Trophoblast cell (in vitro differentiated cells and primary cell): ENCODE data around the gene CDC42SE2.

Experiments
- DNase-seq, 2 donors: peaks; one replicate each; pipeline ENCODE4 v3.0.0-alpha.2; 2016
- H2AFZ ChIP-seq: 2 replicates; pipeline ENCODE4 v1.6.1; 2013; ENCODE audit warnings: low read length, moderate library complexity, mild to moderate bottlenecking; ENCODE audit not compliant: insufficient read depth, poor library complexity
- H2AK5ac ChIP-seq: 2 replicates; pipeline ENCODE4 v1.6.1; 2013; ENCODE audit warnings: mild to moderate bottlenecking, low read length
- H2BK120ac ChIP-seq: 2 replicates; pipeline ENCODE4 v1.6.1; 2013; ENCODE audit warnings: low read length, mild to moderate bottlenecking, moderate library complexity; ENCODE audit not compliant: insufficient read depth, poor library complexity
- H2BK12ac ChIP-seq: 2 replicates; pipeline ENCODE4 v1.6.1; 2013; ENCODE audit warnings: mild to moderate bottlenecking, low read length, moderate library complexity
- H2BK5ac ChIP-seq: 2 replicates; pipeline ENCODE4 v1.6.1; 2013; ENCODE audit warnings: low read length, low read depth, moderate library complexity, mild to moderate bottlenecking; ENCODE audit not compliant: poor library complexity
- H3K14ac ChIP-seq: 2 replicates; pipeline ENCODE4 v1.6.1; 2013; ENCODE audit warnings: mild to moderate bottlenecking, low read length
- H3K18ac ChIP-seq: 2 replicates; pipeline ENCODE4 v1.6.1; 2013; ENCODE audit warnings: mild to moderate bottlenecking, low read length
- H3K23ac ChIP-seq: 2 replicates; pipeline ENCODE4 v1.6.1; 2013; ENCODE audit warnings: low read length
- H3K27ac ChIP-seq: 2 replicates; pipeline ENCODE4 v1.5.1; 2013; ENCODE audit warnings: low read depth, mild to moderate bottlenecking, inconsistent platforms, low read length, moderate library complexity
- H3K27me3 ChIP-seq: 2 replicates; pipeline ENCODE4 v1.6.1; 2013; ENCODE audit warnings: inconsistent platforms, mild to moderate bottlenecking, low read length, moderate library complexity; ENCODE audit not compliant: insufficient read depth
- H3K36me3 ChIP-seq, 2 experiments: 1 replicate in 1 of 2; 2 replicates in 1 of 2; pipeline ENCODE4 v1.6.1; 2013; ENCODE audit warnings: low read length in 2 of 2, mild to moderate bottlenecking in 2 of 2, moderate library complexity in 1 of 2; ENCODE audit not compliant: insufficient read depth in 2 of 2, control insufficient read depth in 1 of 2
- H3K4ac ChIP-seq: 2 replicates; pipeline ENCODE4 v1.6.1; 2013; ENCODE audit warnings: low read depth, mild to moderate bottlenecking, low read length, moderate library complexity
- H3K4me1 ChIP-seq, 2 experiments: 1 replicate in 1 of 2; 2 replicates in 1 of 2; pipeline ENCODE4 v1.6.1; 2013; ENCODE audit warnings: low read length in 2 of 2, mild to moderate bottlenecking in 2 of 2, moderate library complexity in 1 of 2; ENCODE audit not compliant: insufficient read depth in 2 of 2, control insufficient read depth in 1 of 2
- H3K4me2 ChIP-seq: 2 replicates; pipeline ENCODE4 v1.6.1; 2013; ENCODE audit warnings: inconsistent platforms, mild to moderate bottlenecking, low read length, moderate library complexity
- H3K4me3 ChIP-seq: 2 replicates; pipeline ENCODE4 v1.5.1; 2013; ENCODE audit warnings: mild to moderate bottlenecking, low read depth, low read length, inconsistent platforms
- H3K79me1 ChIP-seq: one replicate; pipeline ENCODE4 v1.6.1; 2013; ENCODE audit warnings: low read length
- H3K79me2 ChIP-seq: 2 replicates; pipeline ENCODE4 v1.6.1; 2013; ENCODE audit warnings: low read length, mild to moderate bottlenecking; ENCODE audit not compliant: control insufficient read depth, insufficient read depth, poor library complexity
- H3K9ac ChIP-seq: 2 replicates; pipeline ENCODE4 v1.6.1; 2013; ENCODE audit warnings: mild to moderate bottlenecking, low read length
- H3K9me3 ChIP-seq: 2 replicates; pipeline ENCODE4 v1.6.1; 2013; ENCODE audit warnings: low read depth, mild to moderate bottlenecking, control low read depth, inconsistent platforms, low read length; ENCODE audit not compliant: insufficient read depth
- H4K12ac ChIP-seq: 2 replicates; pipeline ENCODE4 v1.6.1; 2013; ENCODE audit warnings: low read depth, mild to moderate bottlenecking, low read length, moderate library complexity
- H4K8ac ChIP-seq: 2 replicates; pipeline ENCODE4 v1.6.1; 2013; ENCODE audit warnings: low read depth, mild to moderate bottlenecking, low read length, moderate library complexity
- H4K91ac ChIP-seq: one replicate; pipeline ENCODE4 v1.6.1; 2013; ENCODE audit warnings: low read depth, mild to moderate bottlenecking, low read length, moderate library complexity
- WGBS: extraction: QIAGEN DNeasy Blood & Tissue Kit; methylation state at CpG from one replicate; pipeline ENCODE4 v1.1.7; 2013; ENCODE audit warnings: missing lambda C conversion rate; ENCODE audit not compliant: insufficient read length, insufficient coverage; ENCODE audit errors: extremely low coverage; 5-methylcytosine and 5-hydroxymethylcytosine counted together

Gene CDC42SE2

DNA sequence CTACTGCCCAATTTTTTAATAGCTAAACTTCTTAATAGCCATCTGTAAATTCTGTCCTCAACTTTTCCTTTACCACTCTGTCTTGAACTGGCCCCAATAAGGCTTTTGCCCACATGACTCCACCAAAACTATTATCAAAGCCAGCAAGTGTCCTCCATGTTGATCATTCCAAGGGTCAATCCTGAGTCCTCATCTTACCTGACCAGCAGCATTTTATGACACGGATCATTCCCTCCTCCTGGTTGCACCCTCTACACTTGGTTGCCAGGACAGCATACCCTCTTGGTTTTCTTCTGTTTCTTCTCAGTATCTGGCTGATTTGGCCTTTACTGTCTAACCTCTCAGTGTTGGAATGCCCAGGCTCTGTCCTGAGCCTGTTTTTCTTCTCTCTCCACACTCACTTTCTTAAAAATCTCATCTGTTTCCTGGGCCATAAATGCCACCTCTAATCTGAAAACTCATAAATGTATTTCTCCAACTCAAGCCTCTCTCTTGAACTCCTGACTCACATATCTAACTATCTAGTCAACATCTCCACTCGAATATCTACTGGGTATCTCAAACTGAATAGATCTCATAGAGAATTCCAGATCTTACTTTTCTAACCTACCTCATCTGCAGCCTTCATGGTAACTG, 40.0 kb upstream of the CDC42SE2 start:
- Histone ChIP-seq H3K4me2 (no peak overlapping the region), H2BK120ac (no peak overlapping the region), H3K9ac (no peak overlapping the region), H2AK5ac (no peak overlapping the region), H3K27ac (no peak overlapping the region), H3K18ac (no peak overlapping the region), H2AFZ (no peak overlapping the region), H3K4me3 (no peak overlapping the region), H4K8ac (no peak overlapping the region), H3K27me3 (no peaks in the 10 kb centered on the region), H2BK5ac (no peak overlapping the region), H4K91ac (no peak overlapping the region), H3K79me2 (no peaks in the 10 kb centered on the region), H3K4ac (no peak overlapping the region), H3K23ac (no peak overlapping the region), H3K36me3 (no peaks in the 10 kb centered on the region), H3K14ac (no peak overlapping the region), H3K79me1 (no peaks in the 10 kb centered on the region), H4K12ac (no peak overlapping the region), H2BK12ac (no peak overlapping the region), H3K9me3 (no peaks in the 10 kb centered on the region), H3K4me1 (no peaks in the 10 kb centered on the region)
- peak in 1 of 2 donors; percentile 58 for DNase-seq
- no CpG with 5 or more reads among the region's 2 CpGs for WGBS

DNA sequence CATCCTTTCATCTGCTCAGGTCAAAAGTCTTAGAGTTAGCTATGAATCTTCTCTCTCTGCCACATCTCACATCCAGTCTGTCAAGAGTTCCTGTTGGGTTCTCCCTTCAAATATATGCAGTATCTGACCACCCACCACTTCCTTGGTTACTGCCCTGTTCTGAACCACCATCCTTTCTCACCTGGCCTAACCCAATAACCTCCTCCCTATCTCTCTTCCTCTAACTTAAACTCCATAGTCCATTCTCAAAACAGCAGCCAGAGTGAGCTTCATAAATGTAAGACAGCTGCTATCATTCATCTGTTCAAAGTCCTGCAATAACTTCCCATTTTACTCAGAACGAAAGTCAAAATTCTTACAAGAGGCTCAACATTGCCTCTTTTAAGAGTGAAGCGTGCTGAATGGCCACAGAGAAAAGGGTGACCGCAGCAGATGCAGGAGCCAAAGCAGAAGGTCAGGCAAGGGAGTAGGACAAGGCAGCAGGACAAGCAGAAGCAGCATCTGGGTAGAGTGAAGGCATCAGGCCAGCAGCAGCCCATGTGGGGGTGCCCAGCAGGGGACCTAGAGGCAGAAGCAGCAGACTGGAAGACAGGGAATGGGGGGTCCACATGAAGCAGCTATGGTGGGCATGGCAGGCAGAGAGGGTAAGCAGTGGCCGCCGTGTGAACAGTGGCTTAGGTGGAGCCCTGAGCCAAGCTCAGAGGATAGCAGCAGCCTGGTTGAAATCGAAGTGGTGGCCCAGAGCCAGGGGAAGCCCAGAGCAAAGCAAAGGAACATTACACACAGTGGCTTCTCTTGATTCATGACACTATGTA, 39.3 kb upstream of the CDC42SE2 start:
- no CpG with 5 or more reads among the region's 6 CpGs for WGBS
- no peak overlapping the region for H3K4me2 ChIP-seq
- H3K27ac ChIP-seq, result no peak overlapping the region
- no peak overlapping the region for H3K4ac ChIP-seq
- no peaks in the 10 kb centered on the region for H3K27me3 ChIP-seq
- H2BK120ac ChIP-seq, result no peak overlapping the region
- no peaks in the 10 kb centered on the region for H3K4me1 ChIP-seq
- H2BK5ac ChIP-seq, result no peak overlapping the region
- H3K79me1 ChIP-seq, result no peaks in the 10 kb centered on the region
- H4K8ac ChIP-seq, result no peak overlapping the region
- H4K91ac ChIP-seq, result no peak overlapping the region
- DNase-seq, result peak in 1 of 2 donors; percentile 28
- H4K12ac ChIP-seq, result no peak overlapping the region
- no peak overlapping the region for H3K9ac ChIP-seq
- no peaks in the 10 kb centered on the region for H3K79me2 ChIP-seq
- peak overlapping the region; percentile 23 for H3K4me3 ChIP-seq
- H3K14ac ChIP-seq, result no peak overlapping the region
- H2BK12ac ChIP-seq, result no peak overlapping the region
- H2AFZ ChIP-seq, result no peak overlapping the region
- H3K9me3 ChIP-seq, result no peaks in the 10 kb centered on the region
- H3K36me3 ChIP-seq, result no peaks in the 10 kb centered on the region
- H3K18ac ChIP-seq, result no peak overlapping the region
- H2AK5ac ChIP-seq, result no peak overlapping the region
- H3K23ac ChIP-seq, result no peak overlapping the region

DNA sequence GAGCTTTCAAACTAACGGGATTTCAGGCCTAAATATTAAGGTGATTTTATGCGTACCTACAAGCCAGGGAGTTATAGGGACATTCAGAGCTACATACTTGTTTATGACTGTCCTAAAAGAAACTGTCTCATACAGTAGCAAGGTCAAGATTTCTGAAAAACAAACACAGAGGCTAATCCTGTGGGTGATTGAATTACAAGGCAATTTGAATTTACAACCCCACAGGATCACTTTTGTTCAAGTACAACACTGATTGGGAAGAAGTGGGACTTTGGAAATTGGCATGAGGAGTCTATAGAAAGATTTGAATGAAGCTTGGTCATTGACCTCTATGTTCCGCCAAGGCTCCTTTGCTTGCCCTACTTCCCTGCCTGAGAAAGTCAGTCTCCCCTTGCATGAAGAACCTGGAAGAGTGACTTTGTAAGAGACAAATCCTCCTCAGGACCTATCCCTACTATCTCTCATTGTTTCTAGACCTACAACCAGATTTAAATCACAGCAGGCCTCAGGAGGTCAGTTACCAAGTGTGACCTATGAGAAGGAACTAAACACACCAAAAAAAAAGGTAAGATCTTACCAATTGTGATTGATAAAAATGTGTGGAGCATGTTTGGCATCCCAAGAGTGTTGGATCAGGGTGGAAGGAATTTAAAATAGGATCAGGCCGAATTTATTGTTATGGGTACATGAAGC, 38.4 kb upstream of the CDC42SE2 start:
- Histone ChIP-seq H2BK12ac (no peak overlapping the region), H3K4me3 (no peak overlapping the region), H4K8ac (no peak overlapping the region), H3K14ac (no peak overlapping the region), H2BK120ac (no peak overlapping the region), H4K12ac (no peak overlapping the region), H3K18ac (no peak overlapping the region), H2BK5ac (no peak overlapping the region), H2AK5ac (no peak overlapping the region), H3K23ac (no peak overlapping the region), H3K9ac (no peak overlapping the region), H4K91ac (no peak overlapping the region), H3K79me2 (no peaks in the 10 kb centered on the region), H3K79me1 (no peaks in the 10 kb centered on the region), H3K4me1 (no peaks in the 10 kb centered on the region), H3K27ac (no peak overlapping the region), H3K4me2 (no peak overlapping the region), H3K4ac (no peak overlapping the region), H3K27me3 (no peaks in the 10 kb centered on the region), H3K9me3 (no peaks in the 10 kb centered on the region), H2AFZ (no peak overlapping the region), H3K36me3 (no peaks in the 10 kb centered on the region)
- no peak for DNase-seq
- WGBS, result no CpG with 5 or more reads among the region's 4 CpGs

DNA sequence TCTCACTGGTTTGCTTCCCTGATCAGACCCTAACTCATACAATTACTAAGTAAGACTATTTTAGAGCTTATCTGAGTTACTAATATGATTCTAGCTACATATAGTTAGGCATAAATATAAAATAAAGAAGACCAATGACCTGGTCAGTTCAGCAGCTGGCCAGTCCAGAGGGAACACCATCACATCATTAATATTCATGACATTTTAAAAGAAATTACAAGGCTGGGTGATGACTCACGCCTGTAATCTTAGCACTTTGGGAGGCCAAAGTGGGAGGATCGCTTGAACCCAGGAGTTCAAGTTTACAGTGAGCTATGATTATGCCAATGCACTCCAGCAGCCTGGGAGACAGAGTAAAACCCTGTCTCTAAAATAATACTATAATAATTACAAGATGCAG, 37.0 kb upstream of the CDC42SE2 start:
- Histone ChIP-seq H2AK5ac (no peak overlapping the region), H3K4me2 (no peak overlapping the region), H2AFZ (no peak overlapping the region), H3K4me1 (no peaks in the 10 kb centered on the region), H3K36me3 (no peaks in the 10 kb centered on the region), H3K79me2 (no peaks in the 10 kb centered on the region), H4K12ac (no peak overlapping the region), H4K8ac (no peak overlapping the region), H3K4me3 (no peak overlapping the region), H2BK120ac (no peak overlapping the region), H3K27me3 (no peaks in the 10 kb centered on the region), H2BK12ac (no peak overlapping the region), H4K91ac (no peak overlapping the region), H3K18ac (no peak overlapping the region), H2BK5ac (no peak overlapping the region), H3K9ac (no peak overlapping the region), H3K9me3 (no peaks in the 10 kb centered on the region), H3K79me1 (no peaks in the 10 kb centered on the region), H3K27ac (no peak overlapping the region), H3K23ac (no peak overlapping the region), H3K4ac (no peak overlapping the region), H3K14ac (no peak overlapping the region)
- no CpG with 5 or more reads among the region's 2 CpGs for WGBS
- DNase-seq, result no peak
